ENCODE results near the gene LTBP3. TPM values are rescaled to one million over a fixed set of nuclear protein-coding genes. Genes with fewer than 3 reads are reported as not detected.
A peak's percentile ranks its signal among the peaks of the same experiment; 100 is the strongest.

Gene LTBP3
- total and polyA plus RNA-seq, 2 of the 13 experiments (the other 11 are each of a cell fraction or from before 2014, with no cell fraction given), result 12.2 to 68.1 TPM

- BruUV-seq (replicated peaks), result no TSS peak
- CTCF ChIA-PET (ENCODE audit: low intra/inter-chr PET ratio, low total read pairs), result interaction anchor here (1.3 kb wide), 1 partner anchor 32 kb away, joined by 7 read pairs; no protein-coding TSS in a partner anchor
These were observed 14.3 kb upstream of the LTBP3 start, which contains the start of gene FAM89B for GRCh38 chr11:65572356-65573051. TSS of gene FAM89B (plus strand) at chr11:65572538. CDS start at chr11:65572670, 132 bp downstream.

More at GRCh38 chr11:65572356-65573051, 14.3 kb upstream of the LTBP3 start, which contains the start of gene FAM89B:
- intact Hi-C loops (cut with micrococcal nuclease; ENCODE audit: unreplicated experiment) (no loop called here), in situ Hi-C loops (cut with HindIII; ENCODE audit: extremely low pct_ligation_motif_present, low pct_unique_long_range_greater_than_20kb) (no loop called here)
- Histone ChIP-seq H3K27ac (ENCODE audit: extremely low read length, insufficient read depth, low read length) (no peak within 1 kb of the TSS), H3K9me3 (ENCODE audit: low read length) (no peaks in the 10 kb centered on the region), H3K27me3 (ENCODE audit: control insufficient read depth in 1 of 2, insufficient read depth in 2 of 2, low read length in 2 of 2) (no peaks in the 10 kb centered on the region; a peak in 1 of 5 replicates), H3K4me1 (ENCODE audit: insufficient read depth, low read length) (peaks cover 59% of the 10 kb centered on the region), H3K4me3 (replicated peaks in 1 of 3; ENCODE audit: insufficient read depth in 1 of 3, low read depth in 2 of 3, low read length in 3 of 3) (peak within 1 kb of the TSS; percentile 85 to 99 (median 95); a peak in 5 of 6 replicates), H3K36me3 (replicated peaks in 1 of 2; ENCODE audit: control insufficient read depth in 1 of 2, insufficient read depth in 2 of 2, low read length in 2 of 2) (peaks cover 3 to 5% of the 10 kb centered on the region in 2 experiments; a peak in 2 of 5 replicates), H3K79me2 (ENCODE audit: insufficient read depth, low read length) (peaks cover 23% of the 10 kb centered on the region), H4K20me1 (ENCODE audit: insufficient read depth, low read length) (no peaks in the 10 kb centered on the region; the same call in 1 of the 2 replicates), H3K9ac (ENCODE audit: insufficient read depth, low read depth, low read length) (peak within 1 kb of the TSS; percentile 88), H3K4me2 (ENCODE audit: low read depth, low read length) (peak within 1 kb of the TSS; percentile 92), H2AFZ (ENCODE audit: low read length) (no peak within 1 kb of the TSS)
- ATAC-seq (no peak), DNase-seq (ENCODE audit: low spot score) (no peak), FAIRE-seq (no peak)
- peak; percentile 48; the same call in 1 of the 2 replicates for TF ChIP-seq RBFOX2 (IDR thresholded peaks at IDR 0.05; ENCODE audit: low read depth, low read length)
- TF ChIP-seq HNRNPLL (IDR thresholded peaks at IDR 0.05; ENCODE audit: low read depth, low read length, poor library complexity, severe bottlenecking), result peak; percentile 17
- peak; percentile 29; the same call in 1 of the 2 replicates for TF ChIP-seq ZFY (CRISPR knock-in tag; IDR thresholded peaks at IDR 0.05)
- no peak for TF ChIP-seq NR3C1 (CRISPR knock-in tag; IDR thresholded peaks at IDR 0.05)
- TF ChIP-seq ZFX (CRISPR knock-in tag; IDR thresholded peaks at IDR 0.05; ENCODE audit: low read depth), result peak; percentile 6; the same call in 1 of the 2 replicates
- no peak for TF ChIP-seq ZNF281 (CRISPR knock-in tag; IDR thresholded peaks at IDR 0.05; ENCODE audit: borderline replicate concordance)
- no peak for TF ChIP-seq ZKSCAN1 (IDR thresholded peaks at IDR 0.05; ENCODE audit: low read length)
- TF ChIP-seq, protein P1, sequence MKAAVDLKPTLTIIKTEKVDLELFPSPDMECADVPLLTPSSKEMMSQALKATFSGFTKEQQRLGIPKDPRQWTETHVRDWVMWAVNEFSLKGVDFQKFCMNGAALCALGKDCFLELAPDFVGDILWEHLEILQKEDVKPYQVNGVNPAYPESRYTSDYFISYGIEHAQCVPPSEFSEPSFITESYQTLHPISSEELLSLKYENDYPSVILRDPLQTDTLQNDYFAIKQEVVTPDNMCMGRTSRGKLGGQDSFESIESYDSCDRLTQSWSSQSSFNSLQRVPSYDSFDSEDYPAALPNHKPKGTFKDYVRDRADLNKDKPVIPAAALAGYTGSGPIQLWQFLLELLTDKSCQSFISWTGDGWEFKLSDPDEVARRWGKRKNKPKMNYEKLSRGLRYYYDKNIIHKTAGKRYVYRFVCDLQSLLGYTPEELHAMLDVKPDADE (CRISPR knock-in tag; IDR thresholded peaks at IDR 0.05), result no peak
- no peak for TF ChIP-seq PHF21A (CRISPR knock-in tag; IDR thresholded peaks at IDR 0.05)
- no peak for TF ChIP-seq HDAC1 (CRISPR knock-in tag; IDR thresholded peaks at IDR 0.05)
- POLR2A ChIA-PET, result interaction anchor here (0.6 to 1.8 kb wide), 2 partner anchors 12 to 32 kb away, joined by 3 to 8 read pairs; no protein-coding TSS in a partner anchor
- WGBS (ENCODE audit: low lambda C conversion rate), result 84% methylated on average over 69 of the region's 86 CpGs
